Lung microvascular endothelial cell (primary cell): ENCODE results near the gene EFCAB14. TPM values are rescaled to one million over a fixed set of nuclear protein-coding genes. Genes with fewer than 3 reads are reported as not detected.
A peak's percentile ranks its signal among the peaks of the same experiment; 100 is the strongest.
"Not testable (repeated sequence)": the region's sequence is repeated elsewhere in the genome, so short reads cannot be mapped to it uniquely, and the experiment has no call there.

Experiments used
- DNase-seq, 2 donors: peaks; one replicate each; pipeline versions ENCODE4 v3.0.0 to v3.0.0-alpha.2; 2010; ENCODE audit warnings: low read depth in 2 of 2
- total RNA-seq: library from RNA; depleted of rRNA; stranded (reverse); fragments of >200 nt; gene quantifications from 2 replicates; pipeline ENCODE4 v1.2.1, GENCODE V29; 2014

The EFCAB14 gene
- total RNA-seq, 1 donor from 2014 or later: 65.7 TPM

GRCh38 chr1:46723901-46724300, 5.0 kb upstream of the EFCAB14 start:
- peak; percentile 52 to 53 for DNase-seq

GRCh38 chr1:46721686-46722205, 2.8 kb upstream of the EFCAB14 start:
- DNase-seq: no peak

- DNase-seq: no peak
Measured at GRCh38 chr1:46721204-46721603, 2.3 kb upstream of the EFCAB14 start.

DNA sequence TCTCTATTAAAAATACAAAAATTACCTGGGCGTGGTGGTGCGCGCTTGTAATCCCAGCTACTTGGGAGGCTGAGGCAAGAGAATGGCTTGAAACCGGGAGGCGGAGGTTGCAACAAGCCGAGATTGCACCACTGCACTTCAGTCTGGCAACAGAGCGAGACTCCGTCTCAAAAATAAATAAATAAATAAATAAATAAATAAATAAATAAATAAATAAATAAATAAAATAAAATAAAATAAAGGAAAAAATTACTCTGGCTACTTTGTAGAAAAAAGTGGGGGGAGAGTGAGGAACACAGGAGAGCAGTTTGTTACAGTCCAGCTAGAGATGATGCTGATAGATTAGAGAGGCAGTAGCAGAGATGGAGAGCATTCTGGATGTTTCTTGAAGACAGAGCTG, 1.4 kb upstream of the EFCAB14 start:
- not testable (repeated sequence) for DNase-seq

DNA sequence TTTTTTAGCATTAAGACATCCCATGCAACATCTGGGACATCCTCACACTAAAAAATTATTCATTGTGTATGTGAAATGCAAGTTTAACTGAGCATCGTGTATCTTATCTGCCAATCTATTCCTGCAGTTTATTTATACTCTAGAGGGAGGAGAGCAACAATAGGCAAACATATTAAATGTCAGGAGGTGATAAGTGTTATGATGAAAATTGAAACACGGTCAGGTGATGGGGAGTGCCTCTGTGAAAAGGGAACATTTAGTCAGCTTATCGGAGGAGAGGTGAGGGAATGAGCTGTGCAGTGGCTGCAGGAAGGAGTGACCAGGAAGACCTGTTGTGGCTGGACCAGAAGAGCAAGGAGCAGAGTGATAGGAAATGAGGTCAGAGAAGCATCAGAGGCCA, 775 bp upstream of the EFCAB14 start:
- DNase-seq: peak; percentile 22 to 69

DNA sequence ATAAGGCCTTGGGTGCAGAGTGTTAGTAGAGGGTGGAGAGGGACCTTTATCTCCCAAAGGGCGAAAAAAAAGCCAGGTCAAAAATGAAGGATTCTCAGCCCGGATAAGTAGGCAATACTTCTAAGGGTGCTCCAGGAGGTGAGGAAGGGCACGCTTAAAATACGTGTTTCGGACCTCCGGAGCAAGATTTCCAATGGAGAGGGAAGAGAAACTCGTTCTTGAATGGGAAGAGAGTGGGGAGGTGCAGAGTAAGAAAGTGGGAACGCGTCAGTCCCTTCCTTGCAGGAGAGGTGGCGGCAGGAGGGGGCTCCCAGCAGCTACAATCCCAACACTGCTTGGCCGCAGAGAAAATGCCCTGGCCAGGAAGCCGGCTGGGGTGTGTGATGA, 581 bp downstream of the EFCAB14 start:
- DNase-seq: no peak

DNA sequence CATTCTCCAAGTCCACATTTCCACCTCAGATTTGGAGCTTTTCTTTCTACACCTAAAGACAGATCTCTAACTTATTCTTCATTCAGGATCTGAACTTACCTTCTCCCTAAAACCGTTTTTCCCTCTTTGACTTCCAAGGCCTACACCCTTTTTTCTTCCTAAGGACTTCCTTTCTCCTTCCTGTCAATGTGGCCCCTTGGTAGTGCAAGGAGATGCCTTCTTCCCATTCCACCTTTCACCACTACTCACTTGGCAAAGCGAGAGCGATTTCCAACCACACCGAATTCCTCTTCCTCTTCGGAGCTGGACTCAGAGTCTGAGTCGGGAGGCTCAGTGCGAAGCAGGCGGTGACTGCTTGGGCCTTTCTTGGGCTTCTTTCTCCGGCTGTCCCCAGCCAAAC, 1.3 kb downstream of the EFCAB14 start:
- no peak for DNase-seq

DNA sequence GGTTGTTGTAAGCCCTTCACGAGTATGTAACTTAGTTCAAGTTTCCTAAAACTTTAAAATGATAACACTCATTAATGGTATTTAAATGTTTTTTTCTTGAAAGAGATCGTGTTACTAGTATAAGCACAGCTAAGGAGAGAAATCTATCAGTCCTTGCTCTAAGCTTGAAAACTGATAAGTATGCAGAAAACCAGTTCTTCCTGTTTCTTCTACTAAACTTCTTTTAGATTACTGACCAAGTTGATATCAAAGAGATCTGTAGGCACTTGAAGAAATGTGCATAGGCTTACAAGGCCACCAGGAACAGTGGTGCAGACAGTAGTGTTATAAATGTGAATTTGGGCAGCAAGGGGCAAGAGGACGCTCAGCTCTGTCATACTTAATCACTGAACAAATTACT, 3.9 kb downstream of the EFCAB14 start:
- DNase-seq: no peak

GRCh38 chr1:46708121-46708520, 10.8 kb downstream of the EFCAB14 start:
- no peak for DNase-seq

DNA sequence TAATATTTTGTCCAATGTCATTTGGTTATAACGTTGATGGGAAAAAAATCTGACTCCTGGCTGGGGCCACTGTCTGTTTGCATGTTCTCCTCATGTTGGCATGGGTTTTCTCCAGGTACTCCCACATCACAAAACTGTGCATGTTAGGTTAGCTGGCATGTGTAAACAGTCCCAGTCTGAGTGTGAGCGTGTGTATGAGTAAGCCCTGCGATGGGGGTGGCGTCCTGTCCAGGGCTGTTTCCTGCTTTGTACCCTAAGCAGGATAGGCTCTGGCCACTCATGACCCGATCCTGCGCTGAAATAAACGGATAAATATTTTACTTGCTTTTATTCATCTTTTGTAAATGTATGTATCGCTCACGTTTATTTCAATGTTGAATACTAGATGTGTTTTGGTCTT, 13.5 kb downstream of the EFCAB14 start:
- DNase-seq: peak; percentile 73 to 79

- no peak for DNase-seq
Measured at GRCh38 chr1:46703927-46704641, 14.8 kb downstream of the EFCAB14 start.

- DNase-seq: no peak
Measured at GRCh38 chr1:46699666-46700065, 19.2 kb downstream of the EFCAB14 start.

- DNase-seq: no peak
Measured at GRCh38 chr1:46697053-46697452, 21.9 kb downstream of the EFCAB14 start.

DNA sequence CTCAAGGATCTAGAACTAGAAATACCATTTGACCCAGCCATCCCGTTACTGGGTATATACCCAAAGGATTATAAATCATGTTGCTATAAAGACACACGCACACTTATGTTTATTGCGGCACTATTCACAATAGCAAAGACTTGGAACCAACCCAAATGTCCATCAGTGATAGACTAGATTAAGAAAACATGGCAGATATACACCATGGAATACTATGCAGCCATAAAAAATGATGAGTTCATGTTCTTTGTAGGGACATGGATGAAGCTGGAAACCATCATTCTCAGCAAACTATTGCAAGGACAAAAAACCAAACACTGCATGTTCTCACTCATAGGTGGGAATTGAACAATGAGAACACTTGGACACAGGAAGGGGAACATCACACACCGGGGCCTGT, 24.2 kb downstream of the EFCAB14 start:
- DNase-seq: not testable (repeated sequence)

DNA sequence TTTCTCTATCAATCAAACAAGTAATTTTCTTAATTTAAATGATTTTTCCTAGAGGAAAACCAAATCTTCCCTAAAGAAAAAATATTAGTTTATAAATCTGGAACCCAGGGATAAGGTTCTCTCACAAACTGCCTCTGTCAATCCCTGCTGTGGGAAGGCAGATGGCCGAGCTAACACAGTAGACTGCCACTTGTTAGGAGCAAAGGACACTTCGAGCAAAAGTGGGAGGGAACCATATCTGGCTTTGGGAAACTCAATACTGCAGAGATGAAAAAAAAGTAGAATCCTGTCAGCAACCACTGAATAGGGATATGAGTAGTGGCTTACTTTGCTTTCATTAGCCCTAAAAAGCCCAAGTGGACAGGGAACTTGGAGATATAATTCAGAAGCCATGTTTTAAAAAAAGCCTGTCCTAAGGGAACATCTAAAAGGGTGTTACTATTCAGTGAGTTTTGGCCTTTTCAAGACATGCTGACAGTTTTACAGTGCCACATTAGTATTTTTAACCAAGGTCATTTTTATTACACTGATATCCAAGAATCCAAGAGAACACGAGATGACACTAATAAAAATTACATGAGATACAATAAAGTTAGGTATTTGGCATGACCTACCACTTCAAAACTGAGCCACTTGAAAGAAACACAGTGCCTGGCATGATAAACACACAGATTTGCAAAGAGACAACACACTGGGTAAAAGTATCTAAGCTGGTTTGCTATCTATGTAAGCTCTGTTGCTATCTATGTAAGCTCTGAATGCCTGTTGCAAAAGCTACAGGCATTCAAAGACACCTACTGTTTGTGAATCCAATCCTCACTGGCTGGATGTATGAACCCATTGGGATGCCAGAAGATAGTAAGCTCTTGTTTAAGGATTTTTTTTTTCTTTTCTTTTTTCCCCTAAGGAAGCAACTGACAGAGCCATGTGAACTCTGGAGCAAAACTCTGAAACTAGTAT, 25.8 kb downstream of the EFCAB14 start:
- no peak for DNase-seq

DNA sequence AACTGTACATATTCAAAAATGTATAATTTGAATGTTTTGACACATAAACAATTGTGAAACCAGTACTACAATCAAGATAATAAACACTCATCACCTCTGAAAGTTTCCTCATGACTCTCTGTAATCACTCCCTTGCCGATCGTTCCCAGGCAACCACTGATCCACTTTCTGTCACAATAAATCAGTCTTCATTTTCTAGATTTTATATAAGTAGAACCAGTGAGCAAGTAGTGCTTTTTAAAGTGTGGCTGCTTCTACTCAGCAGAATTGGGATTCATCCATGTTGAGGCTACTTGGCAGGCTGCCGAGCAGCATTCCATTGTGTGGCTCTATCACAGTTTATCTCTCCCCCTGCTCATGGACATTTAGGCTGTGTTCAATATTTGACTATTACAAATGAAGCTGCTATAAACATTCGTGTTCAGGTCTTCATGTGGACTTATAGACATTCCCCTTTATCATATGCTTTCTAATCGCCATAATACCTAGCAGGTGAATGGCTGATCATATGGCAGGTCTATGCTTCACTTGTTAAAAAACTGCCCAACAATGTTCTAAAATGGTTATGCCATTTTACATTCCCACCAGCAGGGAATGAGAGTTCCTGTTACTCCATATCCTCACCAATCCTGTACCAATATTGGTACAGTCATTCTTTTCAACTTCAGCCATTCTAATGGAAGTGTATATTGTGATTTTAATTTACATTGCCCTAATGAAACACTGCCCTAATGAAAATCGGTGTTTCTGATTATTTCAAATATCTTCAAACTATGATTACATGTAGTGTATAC, 26.7 kb downstream of the EFCAB14 start:
- DNase-seq: peak; percentile 10 to 78

DNA sequence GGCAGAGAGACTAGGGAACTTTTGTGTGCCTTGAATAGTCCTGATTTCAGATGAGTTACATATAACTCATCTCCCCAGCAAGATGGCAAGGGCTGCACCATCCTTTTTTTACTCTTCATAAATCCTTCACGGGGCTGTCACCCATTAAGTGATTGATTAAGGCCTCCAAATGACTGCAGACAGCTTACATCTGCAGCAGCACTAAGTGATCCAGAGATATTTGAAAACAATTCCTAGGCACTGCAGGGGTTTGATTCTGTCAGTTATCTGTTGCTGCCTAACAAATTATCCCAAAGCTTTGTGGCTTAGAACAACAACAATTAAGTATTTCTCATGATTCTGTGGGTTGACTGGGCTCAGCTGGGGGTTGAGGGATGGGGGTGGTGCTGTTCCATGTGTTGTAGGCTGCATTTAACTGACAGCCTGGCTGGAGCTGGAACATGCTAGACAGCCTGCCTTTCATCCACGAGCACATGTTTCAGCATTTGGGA, 27.9 kb downstream of the EFCAB14 start:
- no peak for DNase-seq

DNA sequence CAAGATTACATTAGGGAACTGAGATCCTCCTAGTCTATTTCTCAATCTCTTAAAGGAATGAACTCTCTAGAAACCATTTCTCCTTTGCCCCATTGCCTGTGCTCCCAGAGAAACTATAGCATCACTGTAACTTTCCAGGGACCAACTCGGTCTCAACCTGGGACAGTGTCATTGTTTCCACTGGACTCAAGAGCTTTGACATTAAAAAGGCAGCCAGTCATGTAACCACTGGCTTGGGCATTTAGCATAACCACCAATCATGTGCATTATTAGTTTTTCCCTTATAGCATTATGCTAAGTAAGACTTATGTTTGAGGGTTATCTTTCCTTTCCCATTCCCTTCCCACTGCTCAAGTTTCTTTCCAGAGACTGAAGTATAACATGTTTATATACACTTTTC, 29.0 kb downstream of the EFCAB14 start:
- peak in 1 of 2 donors; percentile 59 for DNase-seq

DNA sequence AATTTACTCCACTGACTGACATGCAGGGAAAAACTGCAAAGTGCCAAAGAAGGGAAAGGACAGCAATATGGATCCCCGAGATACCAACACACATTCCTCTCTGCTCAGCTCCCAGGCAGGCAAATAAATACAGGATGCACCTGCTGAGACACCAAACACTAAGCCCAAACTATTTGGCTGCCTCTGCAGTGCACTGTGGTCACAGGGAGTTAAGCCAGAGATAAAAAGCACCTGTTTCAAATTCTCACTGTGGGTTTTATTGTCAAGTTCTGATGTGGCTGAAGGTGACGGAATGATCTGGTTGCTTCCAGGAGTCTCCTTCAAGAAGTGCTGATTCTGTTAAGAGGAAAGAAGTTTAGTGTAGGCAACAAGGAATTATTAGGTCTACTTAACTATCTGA, 29.6 kb downstream of the EFCAB14 start:
- DNase-seq: peak; percentile 72 to 79

DNA sequence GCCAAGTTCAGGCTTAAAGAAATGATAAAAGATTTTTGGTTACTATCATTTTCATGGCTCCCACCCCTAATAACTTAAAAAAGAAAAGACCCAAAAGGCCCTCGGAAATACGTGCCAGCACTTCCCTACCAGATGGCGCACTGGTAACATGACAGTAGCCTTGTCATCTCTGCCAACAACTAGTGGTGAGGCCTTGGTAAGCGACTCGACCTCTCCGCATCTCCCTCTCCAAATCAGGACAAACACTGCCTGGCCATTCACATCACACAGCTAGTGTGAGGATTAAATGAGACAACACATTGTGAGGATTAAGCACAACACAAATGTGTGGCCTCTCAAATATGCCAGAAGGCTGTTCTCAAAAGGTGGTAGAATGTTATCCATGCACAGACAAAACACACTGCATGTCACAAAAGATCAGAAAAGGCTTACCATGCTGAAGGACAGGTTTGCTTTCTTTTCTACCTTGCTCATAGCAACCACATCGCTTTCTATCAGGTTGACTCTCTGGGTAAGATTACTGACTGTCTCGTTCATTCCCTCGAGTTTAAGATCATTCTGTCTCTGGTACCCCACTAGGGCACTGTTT, 30.9 kb downstream of the EFCAB14 start:
- DNase-seq: no peak

- DNase-seq: peak; percentile 60 to 80
Measured at GRCh38 chr1:46687093-46687659, 31.7 kb downstream of the EFCAB14 start.
